K562 (cell line): ENCODE results near the gene IZUMO4.

Experiments
- EZH2 ChIP-seq: IDR thresholded peaks from 2 replicates; pipeline ENCODE4 v1.6.1; 2012; ENCODE audit warnings: low read depth, mild to moderate bottlenecking, inconsistent platforms, low read length, borderline replicate concordance
- GATAD2A ChIP-seq: fragments of 450-650 bp; IDR thresholded peaks from 2 replicates; pipeline ENCODE4 v1.6.1; 2017
- MAX ChIP-seq: sonication (generic); formaldehyde crosslinking; IDR thresholded peaks from 2 replicates; pipeline ENCODE4 v1.9.0; 2022; ENCODE audit warnings: mild to moderate bottlenecking, missing genetic modification reagents
- NR1H2 ChIP-seq: sonication (generic); formaldehyde crosslinking; IDR thresholded peaks from 2 replicates; pipeline ENCODE4 v1.4.0; 2020; ENCODE audit warnings: mild to moderate bottlenecking, missing genetic modification reagents
- SMC3 ChIP-seq: conservative IDR thresholded peaks from 2 replicates; pipeline ENCODE4 v1.6.1; 2011; ENCODE audit warnings: low read depth, low read length, improper control_type of control experiment; ENCODE audit not compliant: insufficient read depth
- TARDBP ChIP-seq: fragments of 450-650 bp; IDR thresholded peaks from 2 replicates; pipeline ENCODE4 v1.6.1; 2016
- ZBTB26 ChIP-seq: fragments of 450-650 bp; formaldehyde crosslinking; IDR thresholded peaks from 2 replicates; pipeline ENCODE4 v1.4.0; 2022; ENCODE audit warnings: missing genetic modification characterization
- TF ChIP-seq, protein P1 (sequence below), 3 experiments: IDR thresholded peaks in 2 of 3; conservative IDR thresholded peaks in 1 of 3; 2 replicates each; pipeline ENCODE4 v1.5.1; 2011 to 2012; ENCODE audit warnings: low read length in 3 of 3, mild to moderate bottlenecking in 3 of 3, control low read depth in 2 of 3, improper control_type of control experiment in 1 of 3, inconsistent platforms in 1 of 3, low read depth in 1 of 3, mixed read lengths in 1 of 3, moderate library complexity in 1 of 3; ENCODE audit not compliant: insufficient read depth in 2 of 3

DNA sequence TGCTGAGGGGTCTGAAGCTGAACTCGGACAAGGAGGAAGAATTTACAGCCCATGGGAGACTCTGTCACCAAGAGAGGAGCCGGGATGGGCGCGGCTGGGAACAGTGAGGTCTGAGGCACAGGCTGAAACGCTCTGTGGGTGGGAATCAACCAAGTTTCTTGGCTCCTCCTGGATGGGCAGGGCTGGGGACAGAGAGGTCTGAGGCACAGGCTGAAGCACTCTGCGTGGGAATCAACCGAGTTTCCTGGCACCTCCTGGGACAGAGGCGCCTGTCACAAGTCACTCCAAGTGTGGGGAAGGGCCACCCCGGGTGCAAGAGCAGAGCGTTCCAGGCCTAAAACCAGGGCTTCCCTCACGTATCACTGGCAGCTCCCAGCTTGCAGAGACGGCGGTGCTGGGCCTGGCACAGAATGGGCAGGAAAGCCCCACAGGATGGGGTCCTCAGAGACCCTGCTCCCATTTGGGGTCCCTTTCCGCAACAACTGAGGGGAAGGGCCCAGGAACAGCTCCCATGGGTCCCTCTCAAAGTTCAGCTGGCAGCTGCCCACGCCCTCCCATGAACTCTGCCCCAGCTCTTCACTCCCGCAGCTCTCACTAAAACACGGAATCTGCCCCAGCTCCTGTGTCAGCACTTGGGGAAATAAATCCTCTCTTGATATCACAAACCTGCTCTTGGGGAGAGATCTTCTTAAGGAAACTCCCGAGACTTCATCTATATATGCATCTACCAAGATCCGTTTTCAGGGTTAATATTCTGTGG, 36.2 kb downstream of the IZUMO4 start:
- TF ChIP-seq TARDBP (no peak), SMC3 (no peak), EZH2 (no peak), GATAD2A (no peak), NR1H2 (CRISPR knock-in tag) (no peak), MAX (CRISPR knock-in tag) (no peak), ZBTB26 (CRISPR knock-in tag) (no peak)
- TF ChIP-seq, protein P1, sequence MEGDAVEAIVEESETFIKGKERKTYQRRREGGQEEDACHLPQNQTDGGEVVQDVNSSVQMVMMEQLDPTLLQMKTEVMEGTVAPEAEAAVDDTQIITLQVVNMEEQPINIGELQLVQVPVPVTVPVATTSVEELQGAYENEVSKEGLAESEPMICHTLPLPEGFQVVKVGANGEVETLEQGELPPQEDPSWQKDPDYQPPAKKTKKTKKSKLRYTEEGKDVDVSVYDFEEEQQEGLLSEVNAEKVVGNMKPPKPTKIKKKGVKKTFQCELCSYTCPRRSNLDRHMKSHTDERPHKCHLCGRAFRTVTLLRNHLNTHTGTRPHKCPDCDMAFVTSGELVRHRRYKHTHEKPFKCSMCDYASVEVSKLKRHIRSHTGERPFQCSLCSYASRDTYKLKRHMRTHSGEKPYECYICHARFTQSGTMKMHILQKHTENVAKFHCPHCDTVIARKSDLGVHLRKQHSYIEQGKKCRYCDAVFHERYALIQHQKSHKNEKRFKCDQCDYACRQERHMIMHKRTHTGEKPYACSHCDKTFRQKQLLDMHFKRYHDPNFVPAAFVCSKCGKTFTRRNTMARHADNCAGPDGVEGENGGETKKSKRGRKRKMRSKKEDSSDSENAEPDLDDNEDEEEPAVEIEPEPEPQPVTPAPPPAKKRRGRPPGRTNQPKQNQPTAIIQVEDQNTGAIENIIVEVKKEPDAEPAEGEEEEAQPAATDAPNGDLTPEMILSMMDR (IDR thresholded peaks at IDR 0.05 in 2 of 3, conservative IDR thresholded peaks at IDR 0.05 in 1 of 3; ENCODE audit: insufficient read depth in 2 of 3, low read depth in 1 of 3, low read length in 3 of 3), result no peak
